Right lobe of liver (tissue), 4 donors: ENCODE results near the gene MAP3K10.

ENCODE experiments used
- POLR2A ChIP-seq: fragments of 450-650 bp; IDR thresholded peaks from one replicate; pipeline ENCODE4 v1.6.1; 2017; ENCODE audit warnings: antibody characterized with exemption, mild to moderate bottlenecking
- TF ChIP-seq, protein P1 (sequence below), 4 donors: fragments of 200-600 bp in 3 of 4; fragments of 450-650 bp in 1 of 4; IDR thresholded peaks; one replicate each; pipeline versions ENCODE4 v1.5.1 to v1.8.0; 2016 to 2022; ENCODE audit warnings: antibody characterized with exemption in 4 of 4, mild to moderate bottlenecking in 2 of 4
- donor health status: DM: no; HTN: no; CAD: no.
- donor health status: DM: no; HTN: no; CAD: no.
- donor health status: DM: no; HTN: yes; CAD: no.

- TF ChIP-seq, protein P1, sequence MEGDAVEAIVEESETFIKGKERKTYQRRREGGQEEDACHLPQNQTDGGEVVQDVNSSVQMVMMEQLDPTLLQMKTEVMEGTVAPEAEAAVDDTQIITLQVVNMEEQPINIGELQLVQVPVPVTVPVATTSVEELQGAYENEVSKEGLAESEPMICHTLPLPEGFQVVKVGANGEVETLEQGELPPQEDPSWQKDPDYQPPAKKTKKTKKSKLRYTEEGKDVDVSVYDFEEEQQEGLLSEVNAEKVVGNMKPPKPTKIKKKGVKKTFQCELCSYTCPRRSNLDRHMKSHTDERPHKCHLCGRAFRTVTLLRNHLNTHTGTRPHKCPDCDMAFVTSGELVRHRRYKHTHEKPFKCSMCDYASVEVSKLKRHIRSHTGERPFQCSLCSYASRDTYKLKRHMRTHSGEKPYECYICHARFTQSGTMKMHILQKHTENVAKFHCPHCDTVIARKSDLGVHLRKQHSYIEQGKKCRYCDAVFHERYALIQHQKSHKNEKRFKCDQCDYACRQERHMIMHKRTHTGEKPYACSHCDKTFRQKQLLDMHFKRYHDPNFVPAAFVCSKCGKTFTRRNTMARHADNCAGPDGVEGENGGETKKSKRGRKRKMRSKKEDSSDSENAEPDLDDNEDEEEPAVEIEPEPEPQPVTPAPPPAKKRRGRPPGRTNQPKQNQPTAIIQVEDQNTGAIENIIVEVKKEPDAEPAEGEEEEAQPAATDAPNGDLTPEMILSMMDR (IDR thresholded peaks at IDR 0.05) = no peak
- TF ChIP-seq POLR2A = no peak
These were observed 65.3 kb downstream of the MAP3K10 start for GRCh38 chr19:40256512-40256911.
